HepG2 (cell line): Measurements from ENCODE around the gene MSRB3. TPM values are rescaled to one million over a fixed set of nuclear protein-coding genes. Genes with fewer than 3 reads are reported as not detected.

Source experiments
- CBX5 ChIP-seq: sonication (generic); formaldehyde crosslinking; IDR thresholded peaks from 2 replicates; pipeline ENCODE4 v1.4.0; 2020; ENCODE audit warnings: missing genetic modification reagents, borderline replicate concordance
- EHMT2 ChIP-seq: fragments of 200-600 bp; sonication (generic); IDR thresholded peaks from 2 replicates; pipeline ENCODE4 v1.7.0; 2017; ENCODE audit warnings: antibody characterized with exemption, low read depth, low read length, borderline replicate concordance
- HMGA1 ChIP-seq: sonication (generic); formaldehyde crosslinking; conservative IDR thresholded peaks from 2 replicates; pipeline ENCODE4 v1.4.0; 2020; ENCODE audit warnings: missing genetic modification reagents
- KLF15 ChIP-seq: sonication (generic); formaldehyde crosslinking; IDR thresholded peaks from 2 replicates; pipeline ENCODE4 v1.8.1; 2023; ENCODE audit warnings: borderline replicate concordance, mild to moderate bottlenecking, inconsistent platforms, missing genetic modification reagents, mixed read lengths
- KLF9 ChIP-seq: IDR thresholded peaks from 2 replicates; pipeline ENCODE4 v1.6.1; 2016; ENCODE audit warnings: low read depth
- MYC ChIP-seq: sonication (generic); formaldehyde crosslinking; IDR thresholded peaks from 2 replicates; pipeline ENCODE4 v1.9.0; 2021; ENCODE audit warnings: missing genetic modification reagents, borderline replicate concordance
- NRL ChIP-seq: sonication (generic); formaldehyde crosslinking; IDR thresholded peaks from 2 replicates; pipeline ENCODE4 v1.5.0; 2020; ENCODE audit warnings: missing genetic modification reagents, mild to moderate bottlenecking, moderate library complexity, borderline replicate concordance
- PHF8 ChIP-seq: sonication (generic); formaldehyde crosslinking; IDR thresholded peaks from 2 replicates; pipeline ENCODE4 v1.5.0; 2020; ENCODE audit warnings: missing genetic modification reagents
- POLR2A ChIP-seq, 2 experiments: IDR thresholded peaks; 2 replicates each; pipeline ENCODE4 v1.6.1; 2011; ENCODE audit warnings: low read depth in 2 of 2, low read length in 2 of 2, mild to moderate bottlenecking in 1 of 2, moderate library complexity in 1 of 2; ENCODE audit not compliant: insufficient read depth in 1 of 2
- RORA ChIP-seq: sonication (generic); formaldehyde crosslinking; IDR thresholded peaks from 2 replicates; pipeline ENCODE4 v1.5.0; 2020; ENCODE audit warnings: mild to moderate bottlenecking, missing genetic modification reagents, moderate library complexity
- RXRB ChIP-seq: IDR thresholded peaks from 2 replicates; pipeline ENCODE4 v1.6.1; 2016; ENCODE audit warnings: borderline replicate concordance, missing genetic modification reagents, missing compliant biosample characterization
- SP2 ChIP-seq: sonication (generic); formaldehyde crosslinking; IDR thresholded peaks from 2 replicates; pipeline ENCODE4 v1.5.1; 2020; ENCODE audit warnings: mild to moderate bottlenecking, missing genetic modification reagents
- ZBTB20 ChIP-seq: sonication (generic); formaldehyde crosslinking; IDR thresholded peaks from 2 replicates; pipeline ENCODE4 v1.8.1; 2023; ENCODE audit warnings: missing genetic modification reagents, low read depth, mild to moderate bottlenecking, borderline replicate concordance
- ZMAT3 ChIP-seq: sonication (generic); formaldehyde crosslinking; conservative IDR thresholded peaks from 2 replicates; pipeline ENCODE4 v1.7.0; 2021; ENCODE audit warnings: missing genetic modification reagents
- ZNF432 ChIP-seq: sonication (generic); formaldehyde crosslinking; IDR thresholded peaks from 2 replicates; pipeline ENCODE4 v1.5.0; 2020; ENCODE audit warnings: missing genetic modification reagents, mild to moderate bottlenecking, borderline replicate concordance
- ZNF720 ChIP-seq: sonication (generic); formaldehyde crosslinking; IDR thresholded peaks from 2 replicates; pipeline ENCODE4 v1.4.0; 2020; ENCODE audit warnings: missing genetic modification reagents
- ZNF777 ChIP-seq: sonication (generic); formaldehyde crosslinking; IDR thresholded peaks from 2 replicates; pipeline ENCODE4 v1.4.0; 2020; ENCODE audit warnings: missing genetic modification reagents
- ZUFSP ChIP-seq: sonication (generic); formaldehyde crosslinking; IDR thresholded peaks from 2 replicates; pipeline ENCODE4 v1.9.0; 2021; ENCODE audit warnings: missing genetic modification reagents, mild to moderate bottlenecking, borderline replicate concordance
- polyA plus RNA-seq, 8 experiments: library from polyadenylated mRNA; depleted of rRNA in 3 of 8; stranded (reverse) in 7 of 8; unstranded in 1 of 8; fragments of >200 nt; fragmentation: Illumina TruSeq in 4 of 8; extraction: Trizol in 4 of 8; gene quantifications; 2 replicates each; pipeline versions ENCODE4 v1.2.1 to v1.2.3, GENCODE V29; 2011 to 2016; ENCODE audit warnings: low read depth in 4 of 8, missing spikeins in 1 of 8, mixed read lengths in 1 of 8; ENCODE audit not compliant: insufficient read depth in 1 of 8
- total RNA-seq, 5 experiments: library from RNA; depleted of rRNA; stranded (reverse); fragments of >200 nt; fragmentation: Illumina TruSeq; extraction: Trizol; gene quantifications; 2 replicates each; pipeline ENCODE4 v1.2.3, GENCODE V29; 2016; ENCODE audit warnings: low read depth in 1 of 5
- TF ChIP-seq, protein P1 (sequence below): sonication (generic); formaldehyde crosslinking; IDR thresholded peaks from 2 replicates; pipeline ENCODE4 v1.4.0; 2020; ENCODE audit warnings: mild to moderate bottlenecking, missing genetic modification reagents

MSRB3 gene
- total and polyA plus RNA-seq, 2 of the 13 experiments (the other 11 are each of a cell fraction or from before 2014, with no cell fraction given): 1.5 to 1.9 TPM

DNA sequence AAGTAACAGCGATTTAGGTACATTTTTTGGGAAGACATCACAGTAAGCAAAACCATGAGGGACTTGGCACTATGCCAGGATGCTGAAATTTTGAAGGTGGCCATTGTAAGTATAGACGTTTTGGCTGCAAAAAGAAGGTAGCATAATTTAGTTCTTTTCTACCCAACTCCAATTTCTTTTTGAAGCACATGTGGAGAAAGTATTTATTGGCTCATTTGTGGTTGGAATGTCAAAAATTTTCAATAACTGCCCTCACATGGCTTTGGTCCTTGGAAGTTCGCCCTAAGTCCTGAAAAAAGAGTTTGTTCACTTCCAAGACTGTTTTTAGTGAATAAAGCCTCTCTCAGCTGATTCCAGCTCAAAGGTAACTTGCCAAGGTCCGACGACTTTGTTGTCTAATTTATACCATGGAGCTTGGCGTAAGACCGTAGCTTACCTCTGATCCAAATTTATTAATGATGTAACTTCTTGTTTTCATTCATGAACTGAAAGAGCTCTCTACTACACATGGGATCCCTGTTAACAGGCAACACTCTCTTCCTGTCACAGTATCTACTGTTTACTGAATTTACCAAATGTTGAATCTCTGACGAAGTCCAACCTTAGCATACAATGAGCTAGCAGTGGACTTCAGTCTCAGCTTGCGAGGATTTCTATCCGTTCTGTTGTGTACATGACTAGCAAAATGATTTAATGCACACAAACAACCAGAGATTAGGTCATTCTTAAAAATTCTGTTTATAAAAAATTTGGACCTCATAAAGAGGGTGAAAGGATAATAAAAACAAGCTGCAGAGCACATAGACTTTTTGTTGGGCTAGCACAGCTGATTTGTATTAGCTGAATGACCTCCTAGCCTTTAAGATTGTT, 49.0 kb downstream of the MSRB3 start (continued):
- TF ChIP-seq PHF8: no peak
- no peak for TF ChIP-seq NRL
- TF ChIP-seq HMGA1 (CRISPR knock-in tag): no peak
- TF ChIP-seq RXRB (CRISPR knock-in tag): peak; percentile 64; the same call in 1 of the 2 replicates
- no peak for TF ChIP-seq ZMAT3 (CRISPR knock-in tag)
- TF ChIP-seq EHMT2: peak; percentile 52; the same call in 1 of the 2 replicates
- TF ChIP-seq, protein P1, sequence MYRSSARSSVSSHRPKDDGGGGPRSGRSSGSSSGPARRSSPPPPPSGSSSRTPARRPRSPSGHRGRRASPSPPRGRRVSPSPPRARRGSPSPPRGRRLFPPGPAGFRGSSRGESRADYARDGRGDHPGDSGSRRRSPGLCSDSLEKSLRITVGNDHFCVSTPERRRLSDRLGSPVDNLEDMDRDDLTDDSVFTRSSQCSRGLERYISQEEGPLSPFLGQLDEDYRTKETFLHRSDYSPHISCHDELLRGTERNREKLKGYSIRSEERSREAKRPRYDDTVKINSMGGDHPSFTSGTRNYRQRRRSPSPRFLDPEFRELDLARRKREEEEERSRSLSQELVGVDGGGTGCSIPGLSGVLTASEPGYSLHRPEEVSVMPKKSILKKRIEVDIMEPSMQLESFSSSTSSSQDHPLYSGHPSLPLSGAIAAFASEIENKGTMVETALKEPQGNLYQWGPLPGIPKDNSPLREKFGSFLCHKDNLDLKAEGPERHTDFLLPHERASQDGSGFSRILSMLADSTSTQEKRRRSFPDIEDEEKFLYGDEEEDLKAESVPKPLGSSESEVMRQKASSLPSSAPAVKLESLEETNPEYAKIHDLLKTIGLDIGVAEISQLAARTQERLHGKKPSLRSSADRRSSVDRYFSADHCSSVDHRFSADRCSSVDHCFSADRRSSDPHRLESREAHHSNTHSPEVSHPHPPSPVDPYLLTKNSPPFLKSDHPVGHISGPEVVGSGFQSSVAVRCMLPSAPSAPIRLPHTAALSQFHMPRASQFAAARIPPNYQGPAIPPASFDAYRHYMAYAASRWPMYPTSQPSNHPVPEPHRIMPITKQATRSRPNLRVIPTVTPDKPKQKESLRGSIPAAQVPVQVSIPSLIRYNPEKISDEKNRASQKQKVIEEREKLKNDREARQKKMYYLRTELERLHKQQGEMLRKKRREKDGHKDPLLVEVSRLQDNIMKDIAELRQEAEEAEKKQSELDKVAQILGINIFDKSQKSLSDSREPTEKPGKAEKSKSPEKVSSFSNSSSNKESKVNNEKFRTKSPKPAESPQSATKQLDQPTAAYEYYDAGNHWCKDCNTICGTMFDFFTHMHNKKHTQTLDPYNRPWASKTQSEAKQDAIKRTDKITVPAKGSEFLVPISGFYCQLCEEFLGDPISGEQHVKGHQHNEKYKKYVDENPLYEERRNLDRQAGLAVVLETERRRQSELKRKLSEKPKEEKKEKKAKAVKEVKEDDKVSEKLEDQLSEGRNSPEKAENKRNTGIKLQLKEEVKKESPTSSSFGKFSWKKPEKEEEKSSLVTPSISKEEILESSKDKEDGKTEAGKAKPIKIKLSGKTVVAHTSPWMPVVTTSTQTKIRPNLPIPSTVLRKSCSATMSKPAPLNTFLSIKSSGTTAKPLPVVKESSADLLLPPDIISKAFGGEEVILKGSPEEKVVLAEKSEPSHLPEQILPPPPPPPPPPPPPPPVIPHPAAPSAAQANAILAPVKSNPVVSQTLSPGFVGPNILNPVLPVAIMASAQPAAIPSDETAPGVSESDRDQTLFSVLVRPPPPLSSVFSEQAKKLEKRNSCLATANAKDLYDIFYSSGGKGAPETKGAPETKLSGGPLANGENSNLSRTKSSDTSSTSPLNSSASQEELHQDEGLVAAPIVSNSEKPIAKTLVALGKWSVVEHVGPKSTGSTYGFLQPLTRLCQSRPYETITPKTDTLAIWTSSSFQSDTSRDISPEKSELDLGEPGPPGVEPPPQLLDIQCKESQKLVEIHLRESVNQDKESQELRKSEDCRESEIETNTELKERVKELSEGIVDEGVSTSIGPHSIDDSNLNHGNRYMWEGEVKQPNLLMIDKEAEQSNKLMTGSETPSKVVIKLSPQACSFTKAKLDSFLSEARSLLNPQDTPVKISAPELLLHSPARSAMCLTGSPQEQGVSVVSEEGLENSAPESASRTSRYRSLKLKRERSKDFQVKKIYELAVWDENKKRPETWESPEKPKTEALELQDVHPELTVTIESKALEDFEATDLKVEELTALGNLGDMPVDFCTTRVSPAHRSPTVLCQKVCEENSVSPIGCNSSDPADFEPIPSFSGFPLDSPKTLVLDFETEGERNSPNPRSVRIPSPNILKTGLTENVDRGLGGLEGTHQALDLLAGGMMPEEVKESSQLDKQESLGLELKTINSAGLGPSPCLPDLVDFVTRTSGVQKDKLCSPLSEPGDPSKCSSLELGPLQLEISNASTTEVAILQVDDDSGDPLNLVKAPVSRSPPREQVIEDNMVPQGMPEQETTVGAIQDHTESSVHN (CRISPR knock-in tag): no peak
- TF ChIP-seq ZNF720 (CRISPR knock-in tag): no peak
- no peak for TF ChIP-seq KLF9 (CRISPR knock-in tag)
- TF ChIP-seq POLR2A (IDR thresholded peaks at IDR 0.05; ENCODE audit: insufficient read depth in 1 of 2, low read depth in 2 of 2, low read length in 2 of 2): 0 out of 4 replicates have a peak, but pooled peaks of 1 of the 2 experiments have one; percentile 40
- no peak for TF ChIP-seq MYC (CRISPR knock-in tag)
- no peak for TF ChIP-seq CBX5 (CRISPR knock-in tag)
- TF ChIP-seq ZUFSP: no peak
- no peak for TF ChIP-seq ZNF432 (CRISPR knock-in tag)
- no peak for TF ChIP-seq KLF15
- TF ChIP-seq ZBTB20 (CRISPR knock-in tag): peak; percentile 61; the same call in 1 of the 2 replicates
- no peak for TF ChIP-seq ZNF777 (CRISPR knock-in tag)
- TF ChIP-seq SP2: no peak
- no peak for TF ChIP-seq RORA (CRISPR knock-in tag)
